IMR-90 (cell line): ENCODE data around the gene TMEM33. TPM values are rescaled to one million over a fixed set of nuclear protein-coding genes. Genes with fewer than 3 reads are reported as not detected.

Source experiments
- ATAC-seq: fragments of 200-7000 bp; cut with Tn5 transposase; 2 replicates; pipeline ENCODE4 v1.9.1; 2020; ENCODE audit warnings: low read depth, mild to moderate bottlenecking, moderate library complexity
- BruUV-seq: library from RNA; stranded (reverse); fragments of 400-500 nt; replicated peaks from 2 replicates; lab custom pipeline; 2021; lab: Mats Ljungman, UMichigan
- CTCF ChIA-PET: fragments of 300-600 bp; formaldehyde crosslinking; extraction: SDS; loops from one replicate; lab custom pipeline; 2021; ENCODE audit warnings: antibody characterized with exemption; lab: Yijun Ruan, JAX
- POLR2A ChIA-PET: fragments of 300-600 bp; sonication (Branson Sonifier 250); formaldehyde crosslinking; loops from one replicate; lab custom pipeline; 2022; ENCODE audit warnings: antibody characterized with exemption; ENCODE audit not compliant: unreplicated experiment; lab: Charles Lee
- DNase-seq: peaks from one replicate; pipeline ENCODE4 v3.0.0; 2013
- H2AFZ ChIP-seq: replicated peaks from 2 replicates; pipeline ENCODE3; 2013; ENCODE audit warnings: low read length, mild to moderate bottlenecking; ENCODE audit not compliant: poor library complexity
- H2AK5ac ChIP-seq: 2 replicates; pipeline ENCODE4 v1.6.1; 2013; ENCODE audit warnings: low read depth, low read length, inconsistent platforms
- H2AK9ac ChIP-seq: replicated peaks from 2 replicates; pipeline ENCODE3; 2013; ENCODE audit warnings: mild to moderate bottlenecking, low read depth, low read length, moderate library complexity; ENCODE audit not compliant: poor library complexity
- H2BK120ac ChIP-seq: 2 replicates; pipeline ENCODE4 v1.6.1; 2013; ENCODE audit warnings: low read depth, low read length, inconsistent platforms
- H2BK15ac ChIP-seq: 3 replicates; pipeline ENCODE4 v1.6.1; 2013; ENCODE audit warnings: low read depth, low read length, inconsistent platforms
- H2BK20ac ChIP-seq: 2 replicates; pipeline ENCODE4 v1.6.1; 2013; ENCODE audit warnings: low read depth, mild to moderate bottlenecking, inconsistent platforms, low read length, moderate library complexity
- H2BK5ac ChIP-seq: 2 replicates; pipeline ENCODE4 v1.6.1; 2013; ENCODE audit warnings: mild to moderate bottlenecking, low read depth, low read length, inconsistent platforms; ENCODE audit not compliant: poor library complexity, severe bottlenecking
- H3K14ac ChIP-seq: replicated peaks from 2 replicates; pipeline ENCODE4 v1.6.1; 2013; ENCODE audit warnings: low read depth, low read length, inconsistent platforms
- H3K18ac ChIP-seq: 2 replicates; pipeline ENCODE4 v1.6.1; 2013; ENCODE audit warnings: low read depth, low read length, control low read depth
- H3K23ac ChIP-seq: 2 replicates; pipeline ENCODE4 v1.6.1; 2013; ENCODE audit warnings: low read depth, low read length, inconsistent platforms
- H3K27ac ChIP-seq: 2 replicates; pipeline ENCODE4 v1.5.1; 2013; ENCODE audit warnings: mild to moderate bottlenecking, control low read depth, low read length; ENCODE audit not compliant: insufficient read depth
- H3K27me3 ChIP-seq: 2 replicates; pipeline ENCODE4 v1.6.1; 2013; ENCODE audit warnings: low read length; ENCODE audit not compliant: control insufficient read depth, insufficient read depth
- H3K36me3 ChIP-seq: 2 replicates; pipeline ENCODE4 v1.6.1; 2013; ENCODE audit warnings: low read length, mixed read lengths; ENCODE audit not compliant: control insufficient read depth, insufficient read depth
- H3K4ac ChIP-seq: 2 replicates; pipeline ENCODE4 v1.6.1; 2013; ENCODE audit warnings: low read depth, low read length, inconsistent platforms
- H3K4me1 ChIP-seq: 2 replicates; pipeline ENCODE4 v1.6.1; 2013; ENCODE audit warnings: low read length, mixed read lengths; ENCODE audit not compliant: control insufficient read depth, insufficient read depth
- H3K4me2 ChIP-seq: 2 replicates; pipeline ENCODE4 v1.6.1; 2013; ENCODE audit warnings: low read depth, mild to moderate bottlenecking, control low read depth, low read length, moderate library complexity
- H3K4me3 ChIP-seq: 2 replicates; pipeline ENCODE4 v1.5.1; 2013; ENCODE audit warnings: low read depth, mild to moderate bottlenecking, control low read depth, low read length, moderate library complexity; ENCODE audit not compliant: insufficient read depth
- H3K56ac ChIP-seq: 2 replicates; pipeline ENCODE4 v1.6.1; 2013; ENCODE audit warnings: low read length, inconsistent platforms; ENCODE audit not compliant: insufficient read depth; ENCODE audit errors: extremely low read depth
- H3K79me1 ChIP-seq, 2 experiments: 2 replicates each; pipeline ENCODE4 v1.6.1; 2013; ENCODE audit warnings: low read length in 2 of 2, inconsistent platforms in 1 of 2, low read depth in 1 of 2
- H3K9ac ChIP-seq: 2 replicates; pipeline ENCODE4 v1.6.1; 2013; ENCODE audit warnings: low read depth, low read length, control low read depth
- H3K9me1 ChIP-seq: 2 replicates; pipeline ENCODE4 v1.6.1; 2013; ENCODE audit warnings: low read length, inconsistent platforms; ENCODE audit not compliant: insufficient read depth
- H3K9me3 ChIP-seq: 2 replicates; pipeline ENCODE4 v1.6.1; 2013; ENCODE audit warnings: low read length; ENCODE audit not compliant: control insufficient read depth, insufficient read depth
- H4K20me1 ChIP-seq: 2 replicates; pipeline ENCODE4 v1.6.1; 2013; ENCODE audit warnings: low read length, inconsistent platforms; ENCODE audit not compliant: insufficient read depth
- H4K5ac ChIP-seq: 2 replicates; pipeline ENCODE4 v1.6.1; 2013; ENCODE audit warnings: mild to moderate bottlenecking, low read depth, low read length, control low read depth
- H4K8ac ChIP-seq, 2 experiments: 2 replicates each; pipeline ENCODE4 v1.6.1; 2013; ENCODE audit warnings: low read depth in 2 of 2, low read length in 2 of 2, control low read depth in 1 of 2, inconsistent platforms in 1 of 2
- H4K91ac ChIP-seq: 2 replicates; pipeline ENCODE4 v1.6.1; 2013; ENCODE audit warnings: low read depth, low read length, inconsistent platforms; ENCODE audit not compliant: insufficient read depth
- BHLHE40 ChIP-seq: fragments of 150-350 bp; IDR thresholded peaks from 2 replicates; pipeline ENCODE4 v1.6.1; 2016; ENCODE audit warnings: mild to moderate bottlenecking, low read depth, low read length
- NFE2L2 ChIP-seq: fragments of 150-350 bp; IDR thresholded peaks from 2 replicates; pipeline ENCODE4 v1.6.1; 2016; ENCODE audit warnings: low read depth, mild to moderate bottlenecking, low read length
- RCOR1 ChIP-seq: IDR thresholded peaks from 2 replicates; pipeline ENCODE4 v1.6.1; 2012; ENCODE audit warnings: mild to moderate bottlenecking, low read length, improper control_type of control experiment; ENCODE audit not compliant: insufficient replicate concordance
- dilution Hi-C: fragments of 300-500 bp; cut with HindIII; formaldehyde crosslinking; loops from one replicate; pipeline ENCODE4 v1.14.3; 2018; ENCODE audit warnings: low sequenced_read_pairs; ENCODE audit not compliant: unreplicated experiment
- in situ Hi-C: fragments of 300-500 bp; cut with MboI; formaldehyde crosslinking; loops from 3 replicates; pipeline ENCODE4 v1.14.3; 2019; ENCODE audit warnings: low sequenced_read_pairs, inconsistent platforms, mixed read lengths
- intact Hi-C: fragments of 100-400 bp; cut with micrococcal nuclease; formaldehyde crosslinking; loops from 2 replicates; pipeline ENCODE4 v1.10.0; 2022
- polyA plus RNA-seq, 3 experiments: library from polyadenylated mRNA; depleted of rRNA; stranded (reverse); fragments of >200 nt; gene quantifications; 2 replicates each; pipeline ENCODE4 v1.2.3, GENCODE V29; 2012; ENCODE audit warnings: low replicate concordance in 1 of 3
- total RNA-seq: library from RNA; depleted of rRNA; stranded (reverse); fragments of >200 nt; gene quantifications from 2 replicates; pipeline ENCODE4 v1.2.3, GENCODE V29; 2012

The TMEM33 gene
- total and polyA plus RNA-seq, 2 of the 4 experiments (the other 2 are of a cell fraction) = 23.6 to 45.5 TPM

- no peak overlapping the region for H2AK9ac ChIP-seq
- no peak overlapping the region for H2AFZ ChIP-seq
- H3K27ac ChIP-seq = no peak overlapping the region
- H4K5ac ChIP-seq = no peak overlapping the region
- ChIA-PET POLR2A (no interaction called here), CTCF (interaction anchor here (0.6 to 0.7 kb wide), 2 partner anchors 9 to 19 kb away, joined by 3 to 4 read pairs; partner anchors contain the start of gene SLC30A9)
- no peaks in the 10 kb centered on the region for H3K36me3 ChIP-seq
- no peak for TF ChIP-seq RCOR1
- TF ChIP-seq NFE2L2 = no peak
- TF ChIP-seq BHLHE40 = no peak
- intact Hi-C loops = no loop called here
- BruUV-seq = no TSS peak
- in situ Hi-C loops = no loop called here
- DNase-seq = no peak
- no peak overlapping the region for H2AK5ac ChIP-seq
- H3K9ac ChIP-seq = no peak overlapping the region
- H3K79me1 ChIP-seq = peaks cover 16 to 25% of the 10 kb centered on the region in 2 experiments
- no peak overlapping the region for H4K8ac ChIP-seq
- no peak overlapping the region for H3K56ac ChIP-seq
- no peak overlapping the region for H3K4me2 ChIP-seq
- H3K4ac ChIP-seq = no peak overlapping the region
- H3K4me1 ChIP-seq = no peaks in the 10 kb centered on the region
- H2BK20ac ChIP-seq = no peak overlapping the region
- H2BK15ac ChIP-seq = no peak overlapping the region
- no peak overlapping the region for H3K23ac ChIP-seq
- no peaks in the 10 kb centered on the region for H3K27me3 ChIP-seq
- no peak for ATAC-seq
- no peak overlapping the region for H3K14ac ChIP-seq
- H2BK5ac ChIP-seq = no peak overlapping the region
- 0 out of 2 replicates have a peak, but pooled peaks cover 3% of the 10 kb centered on the region for H3K9me1 ChIP-seq
- H3K4me3 ChIP-seq = no peak overlapping the region
- H4K91ac ChIP-seq = no peak overlapping the region
- dilution Hi-C loops = no loop called here
- no peaks in the 10 kb centered on the region for H3K9me3 ChIP-seq
- no peak overlapping the region for H2BK120ac ChIP-seq
- H4K20me1 ChIP-seq = peaks cover 3% of the 10 kb centered on the region
- no peak overlapping the region for H3K18ac ChIP-seq
Observed at GRCh38 chr4:41999321-41999720, 64.1 kb downstream of the TMEM33 start.
